GM12878 (cell line): Measurements from ENCODE around the gene SERPINB6. TPM values are rescaled to one million over a fixed set of nuclear protein-coding genes. Genes with fewer than 3 reads are reported as not detected.
"Not testable (repeated sequence)": the region's sequence is repeated elsewhere in the genome, so short reads cannot be mapped to it uniquely, and the experiment has no call there.

Experiments
- ATAC-seq: fragments of 200-7000 bp; cut with Tn5 transposase; 3 replicates; pipeline ENCODE4 v1.9.1; 2020; ENCODE audit warnings: mild to moderate bottlenecking, moderate library complexity
- BruUV-seq: library from RNA; stranded (reverse); fragments of 400-500 nt; replicated peaks from 2 replicates; lab custom pipeline; 2021; lab: Mats Ljungman, UMichigan
- CTCF ChIA-PET: fragments of 300-600 bp; sonication (Branson Sonifier 250); formaldehyde crosslinking; extraction: SDS; loops from one replicate; lab custom pipeline; 2021; ENCODE audit warnings: inconsistent platforms; lab: Yijun Ruan, JAX
- POLR2A ChIA-PET: fragments of 350-600 bp; formaldehyde crosslinking; extraction: SDS; loops from one replicate; lab custom pipeline; 2021; ENCODE audit warnings: inconsistent platforms; lab: Charles Lee
- RAD21 ChIA-PET: fragments of 300-600 bp; sonication (Branson Sonifier 250); formaldehyde crosslinking; loops from one replicate; lab custom pipeline; 2023; ENCODE audit warnings: antibody characterized with exemption; ENCODE audit not compliant: unreplicated experiment; lab: Charles Lee
- SMC1A ChIA-PET: fragments of 300-600 bp; sonication (Branson Sonifier 250); formaldehyde crosslinking; loops from one replicate; lab custom pipeline; 2023; ENCODE audit not compliant: unreplicated experiment, uncharacterized antibody; lab: Charles Lee
- DNase-seq: peaks from one replicate; pipeline ENCODE4 v3.0.0-alpha.2; 2011; ENCODE audit warnings: low read depth, low spot score
- FAIRE-seq: peaks from 3 replicates; lab custom pipeline; 2011; peaks lifted over from hg19 to GRCh38; lab: Jason Lieb, UNC
- H2AFZ ChIP-seq: 2 replicates; pipeline ENCODE4 v1.6.0; 2011; ENCODE audit warnings: low read depth, low read length, control low read depth; ENCODE audit not compliant: control insufficient read depth
- H3K27ac ChIP-seq: 2 replicates; pipeline ENCODE4 v1.5.1; 2011; ENCODE audit warnings: control low read depth; ENCODE audit not compliant: control insufficient read depth, insufficient read depth
- H3K27me3 ChIP-seq, 2 experiments: replicated peaks in 1 of 2; 2 replicates each; pipeline versions ENCODE4 v1.6.0 to v1.6.1; 2011; ENCODE audit warnings: low read length in 1 of 2; ENCODE audit not compliant: control insufficient read depth in 2 of 2, insufficient read depth in 2 of 2
- H3K36me3 ChIP-seq, 2 experiments: 2 replicates each; pipeline ENCODE4 v1.5.1; 2011; ENCODE audit warnings: low read length in 1 of 2; ENCODE audit not compliant: control insufficient read depth in 2 of 2, insufficient read depth in 2 of 2
- H3K4me1 ChIP-seq: 2 replicates; pipeline ENCODE4 v1.6.1; 2011; ENCODE audit warnings: mild to moderate bottlenecking, low read length, moderate library complexity, mixed read lengths; ENCODE audit not compliant: control insufficient read depth, insufficient read depth
- H3K4me2 ChIP-seq: 2 replicates; pipeline ENCODE4 v1.6.0; 2011; ENCODE audit warnings: control low read depth; ENCODE audit not compliant: control insufficient read depth, insufficient read depth
- H3K4me3 ChIP-seq: fragments of 200-600 bp; sonication (generic); 2 replicates; pipeline ENCODE4 v1.5.1; 2016
- H3K79me2 ChIP-seq: 2 replicates; pipeline ENCODE4 v1.6.0; 2011; ENCODE audit warnings: low read length; ENCODE audit not compliant: control insufficient read depth, insufficient read depth
- H3K9ac ChIP-seq: 2 replicates; pipeline ENCODE4 v1.8.0; 2011; ENCODE audit warnings: low read length, control low read depth, mixed read lengths; ENCODE audit not compliant: control insufficient read depth, insufficient read depth
- H3K9me3 ChIP-seq: replicated peaks from 3 replicates; pipeline ENCODE4 v1.5.1; 2011; ENCODE audit warnings: mild to moderate bottlenecking, low read length; ENCODE audit not compliant: control insufficient read depth, insufficient read depth
- H4K20me1 ChIP-seq: 2 replicates; pipeline ENCODE4 v1.6.0; 2011; ENCODE audit not compliant: control insufficient read depth, insufficient read depth
- CBX5 ChIP-seq: sonication (generic); IDR thresholded peaks from 2 replicates; pipeline ENCODE4 v1.6.1; 2016; ENCODE audit warnings: low read depth, moderate library complexity, mild to moderate bottlenecking, inconsistent platforms
- GATAD2B ChIP-seq: fragments of 450-650 bp; conservative IDR thresholded peaks from 2 replicates; pipeline ENCODE4 v1.6.1; 2017; ENCODE audit warnings: low read depth, mild to moderate bottlenecking, moderate library complexity
- SRF ChIP-seq, 2 experiments: IDR thresholded peaks; 2 replicates each; pipeline ENCODE4 v1.6.1; 2011; ENCODE audit warnings: low read depth in 2 of 2, low read length in 2 of 2, mild to moderate bottlenecking in 1 of 2, moderate library complexity in 1 of 2
- WGBS: methylation state at CpG from one replicate; pipeline ENCODE4 v1.1.6; 2016; ENCODE audit warnings: low lambda C conversion rate; ENCODE audit not compliant: insufficient replicate concordance, insufficient coverage; ENCODE audit errors: missing lambda C conversion rate; 5-methylcytosine and 5-hydroxymethylcytosine counted together
- in situ Hi-C: fragments of 300-500 bp; cut with MboI; formaldehyde crosslinking; loops from 9 replicates; pipeline ENCODE4 v1.14.3; 2018; ENCODE audit warnings: mixed read lengths
- intact Hi-C: fragments of 100-400 bp; cut with micrococcal nuclease; formaldehyde crosslinking; loops from one replicate; pipeline ENCODE4 v1.14.2; 2022; ENCODE audit not compliant: unreplicated experiment
- polyA plus RNA-seq, 11 experiments: library from polyadenylated mRNA; depleted of rRNA in 4 of 11; unstranded in 6 of 11; stranded (reverse) in 5 of 11; fragments of >200 nt; fragmentation: Nextera tagmentation in 4 of 11; fragmentation: Illumina TruSeq in 1 of 11; extraction: Ambion mirVana in 4 of 11; extraction: Trizol in 1 of 11; gene quantifications; 1 replicate in 1 of 11; 2 replicates in 10 of 11; pipeline versions ENCODE4 v1.2.1 to v1.2.3, GENCODE V29; 2011 to 2016; ENCODE audit warnings: inconsistent platforms in 2 of 11, missing spikeins in 2 of 11, low read depth in 1 of 11
- total RNA-seq, 4 experiments: library from RNA; depleted of rRNA in 3 of 4; stranded (reverse); fragments of >200 nt in 3 of 4; fragmentation: Illumina TruSeq in 1 of 4; extraction: Trizol in 1 of 4; gene quantifications; 2 replicates each; pipeline versions ENCODE4 v1.2.1 to v1.2.3, GENCODE V29; 2013 to 2021

SERPINB6 gene
- total and polyA plus RNA-seq, 10 of the 15 experiments (the other 5 are each of a cell fraction or from before 2014, with no cell fraction given) = 0.37 to 2.2 (median 0.68) TPM; not detected in 1

GRCh38 chr6:2973676-2974075 is 2.3 kb upstream of the SERPINB6 start (continued):
- TF ChIP-seq SRF (IDR thresholded peaks at IDR 0.05; ENCODE audit: low read depth in 2 of 2, low read length in 2 of 2) (no peak), CBX5 (no peak), GATAD2B (no peak)

GRCh38 chr6:2973180-2973579 is 1.8 kb upstream of the SERPINB6 start:
- POLR2A ChIA-PET, H3K4me2 ChIP-seq, H3K36me3 ChIP-seq, H3K4me1 ChIP-seq, H3K9ac ChIP-seq, in situ Hi-C loops, H3K9me3 ChIP-seq, intact Hi-C loops, CTCF ChIA-PET, DNase-seq, H3K4me3 ChIP-seq, H3K79me2 ChIP-seq, H3K27ac ChIP-seq, H2AFZ ChIP-seq, RAD21 ChIA-PET, BruUV-seq, H4K20me1 ChIP-seq, FAIRE-seq, ATAC-seq: not testable (repeated sequence)
- 37% methylated on average over 6 of the region's 6 CpGs for WGBS
- SMC1A ChIA-PET = interaction anchor here (2.2 kb wide), 1 partner anchor 14 kb away, joined by 5 read pairs; no protein-coding TSS in a partner anchor
- H3K27me3 ChIP-seq = peaks cover 4 to 19% of the 10 kb centered on the region in 2 experiments

GRCh38 chr6:2972685-2973084 is 1.3 kb upstream of the SERPINB6 start:
- H3K4me1 ChIP-seq, H3K9ac ChIP-seq, BruUV-seq, H2AFZ ChIP-seq, H4K20me1 ChIP-seq, CTCF ChIA-PET, H3K79me2 ChIP-seq, SMC1A ChIA-PET, H3K4me2 ChIP-seq, FAIRE-seq, RAD21 ChIA-PET, H3K4me3 ChIP-seq, H3K9me3 ChIP-seq, intact Hi-C loops, DNase-seq, in situ Hi-C loops, POLR2A ChIA-PET, H3K27ac ChIP-seq, ATAC-seq, H3K36me3 ChIP-seq: not testable (repeated sequence)
- 95% methylated on average over 5 of the region's 5 CpGs for WGBS
- peaks cover 4 to 22% of the 10 kb centered on the region in 2 experiments for H3K27me3 ChIP-seq

- ATAC-seq, BruUV-seq, H3K4me3 ChIP-seq, FAIRE-seq, RAD21 ChIA-PET, POLR2A ChIA-PET, H3K4me1 ChIP-seq, CTCF ChIA-PET, DNase-seq, H3K9me3 ChIP-seq, H3K36me3 ChIP-seq, SMC1A ChIA-PET, H3K27ac ChIP-seq, intact Hi-C loops, H3K4me2 ChIP-seq, H3K9ac ChIP-seq, in situ Hi-C loops, H4K20me1 ChIP-seq, H2AFZ ChIP-seq, H3K79me2 ChIP-seq: not testable (repeated sequence)
- WGBS = 36% methylated on average over 1 of the region's 1 CpG
- H3K27me3 ChIP-seq = peaks cover 4 to 22% of the 10 kb centered on the region in 2 experiments
Observed at GRCh38 chr6:2972219-2972487, 786 bp upstream of the SERPINB6 start.
